ENCODE results near the gene PPRC1.

Gene PPRC1

GRCh38 chr10:102196893-102197292 is 64.1 kb downstream of the PPRC1 start:
- no peak for DNase-seq

- DNase-seq, result no peak
These were observed 65.2 kb downstream of the PPRC1 start for GRCh38 chr10:102198027-102198426.
